AG09309 (cell line): ENCODE measurements around the gene CFAP251.

ENCODE experiments used
- DNase-seq: peaks from one replicate; pipeline ENCODE4 v3.0.0-alpha.2; 2010; ENCODE audit warnings: low read depth
- H3K4me3 ChIP-seq: 2 replicates; pipeline ENCODE4 v1.5.1; 2011; ENCODE audit warnings: mild to moderate bottlenecking, low read depth, low read length, moderate library complexity; ENCODE audit not compliant: control insufficient read depth
- TF ChIP-seq, protein P1 (sequence below): IDR thresholded peaks from 2 replicates; pipeline ENCODE4 v1.5.1; 2011; ENCODE audit warnings: mild to moderate bottlenecking, low read depth, low read length, inconsistent platforms; ENCODE audit not compliant: insufficient read depth, control insufficient read depth; ENCODE audit errors: missing control alignments

The CFAP251 gene

DNA sequence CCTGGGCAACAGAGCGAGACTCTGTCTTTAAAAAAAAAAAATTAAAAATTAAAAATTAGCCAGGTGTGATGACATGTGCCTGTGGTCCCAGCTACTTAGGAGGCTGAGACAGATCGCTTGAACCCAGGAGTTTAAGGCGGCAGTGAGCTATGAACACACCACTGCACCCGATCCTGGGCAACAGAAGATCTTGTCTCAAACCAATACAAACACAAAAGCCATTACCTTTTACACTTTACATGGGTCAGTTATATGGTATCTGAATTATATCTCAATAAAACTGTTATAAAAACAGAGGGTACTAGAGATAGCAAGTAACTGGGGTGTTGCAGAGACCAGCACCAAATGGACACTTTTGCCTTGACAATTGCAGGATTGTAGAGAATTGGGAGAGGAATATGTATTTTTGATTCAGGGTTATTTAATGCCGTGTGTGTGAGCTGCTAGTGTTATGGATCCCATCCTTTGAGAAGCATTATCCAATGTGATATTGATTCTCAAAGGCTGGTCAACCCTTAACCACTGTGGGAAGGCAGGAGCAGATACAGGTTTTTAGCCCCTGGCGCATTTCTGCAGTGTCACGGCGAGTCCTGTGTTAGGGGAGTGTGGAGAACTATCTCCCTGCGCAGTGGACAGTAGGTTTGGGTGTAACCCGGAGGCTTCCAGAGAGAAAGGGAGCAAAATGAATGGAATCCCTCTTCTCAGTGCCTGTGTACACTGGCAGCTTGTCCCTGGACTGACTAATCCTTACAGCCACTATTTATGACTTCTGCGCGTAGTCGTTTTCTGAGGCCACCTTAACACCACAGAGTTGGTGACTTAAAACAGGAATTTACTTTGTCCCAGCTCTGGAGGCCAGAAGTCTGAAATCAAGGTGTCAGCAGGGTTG is 25.5 kb upstream of the CFAP251 start:
- H3K4me3 ChIP-seq = no peak overlapping the region
- no peak for DNase-seq
- TF ChIP-seq, protein P1, sequence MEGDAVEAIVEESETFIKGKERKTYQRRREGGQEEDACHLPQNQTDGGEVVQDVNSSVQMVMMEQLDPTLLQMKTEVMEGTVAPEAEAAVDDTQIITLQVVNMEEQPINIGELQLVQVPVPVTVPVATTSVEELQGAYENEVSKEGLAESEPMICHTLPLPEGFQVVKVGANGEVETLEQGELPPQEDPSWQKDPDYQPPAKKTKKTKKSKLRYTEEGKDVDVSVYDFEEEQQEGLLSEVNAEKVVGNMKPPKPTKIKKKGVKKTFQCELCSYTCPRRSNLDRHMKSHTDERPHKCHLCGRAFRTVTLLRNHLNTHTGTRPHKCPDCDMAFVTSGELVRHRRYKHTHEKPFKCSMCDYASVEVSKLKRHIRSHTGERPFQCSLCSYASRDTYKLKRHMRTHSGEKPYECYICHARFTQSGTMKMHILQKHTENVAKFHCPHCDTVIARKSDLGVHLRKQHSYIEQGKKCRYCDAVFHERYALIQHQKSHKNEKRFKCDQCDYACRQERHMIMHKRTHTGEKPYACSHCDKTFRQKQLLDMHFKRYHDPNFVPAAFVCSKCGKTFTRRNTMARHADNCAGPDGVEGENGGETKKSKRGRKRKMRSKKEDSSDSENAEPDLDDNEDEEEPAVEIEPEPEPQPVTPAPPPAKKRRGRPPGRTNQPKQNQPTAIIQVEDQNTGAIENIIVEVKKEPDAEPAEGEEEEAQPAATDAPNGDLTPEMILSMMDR = no peak

DNA sequence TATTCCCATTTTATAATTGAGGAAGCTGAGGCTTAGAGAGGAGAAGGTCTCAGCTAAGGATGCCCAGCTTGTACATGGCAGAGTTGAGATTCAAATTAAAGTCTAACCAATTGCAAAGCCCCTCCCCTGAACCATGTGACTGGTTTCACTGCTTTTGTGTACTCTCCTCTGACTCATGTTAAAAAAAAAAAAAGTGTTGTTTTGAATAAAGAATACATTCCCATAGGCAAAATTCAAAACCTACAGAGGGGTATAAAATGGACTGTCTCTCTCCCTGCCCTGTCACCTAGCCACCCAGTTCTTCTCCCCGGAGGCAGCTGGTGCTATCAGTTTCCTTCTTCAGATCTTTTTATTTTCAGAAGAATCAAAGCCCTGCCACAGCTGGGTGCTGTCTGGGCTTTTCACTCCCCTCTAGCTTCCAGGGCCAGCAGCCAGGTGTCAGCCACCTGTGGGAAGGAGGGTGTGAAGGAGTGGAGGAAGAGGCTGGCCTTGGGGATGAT is 24.4 kb upstream of the CFAP251 start:
- no peak overlapping the region for H3K4me3 ChIP-seq
- TF ChIP-seq, protein P1 = no peak
- DNase-seq = no peak

DNA sequence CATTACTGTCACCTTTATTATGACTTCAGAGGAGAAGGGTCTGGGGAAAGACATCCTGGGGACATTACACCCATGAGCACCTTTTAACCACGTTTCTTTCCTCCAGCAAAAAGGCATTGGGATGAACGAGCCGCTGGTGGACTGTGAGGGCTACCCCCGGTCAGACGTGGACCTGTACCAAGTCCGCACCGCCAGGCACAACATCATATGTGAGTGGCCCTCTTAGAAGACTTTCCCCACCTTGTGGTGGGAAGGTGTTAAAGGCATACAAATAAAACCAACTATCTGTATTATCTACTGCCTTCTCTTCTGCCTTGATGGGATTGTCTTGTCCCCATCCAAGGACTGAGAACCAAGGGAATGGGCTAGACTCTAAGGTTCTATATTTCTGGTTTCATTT is 23.8 kb upstream of the CFAP251 start:
- DNase-seq = no peak
- TF ChIP-seq, protein P1 = peak; percentile 13
- no peak overlapping the region for H3K4me3 ChIP-seq

DNA sequence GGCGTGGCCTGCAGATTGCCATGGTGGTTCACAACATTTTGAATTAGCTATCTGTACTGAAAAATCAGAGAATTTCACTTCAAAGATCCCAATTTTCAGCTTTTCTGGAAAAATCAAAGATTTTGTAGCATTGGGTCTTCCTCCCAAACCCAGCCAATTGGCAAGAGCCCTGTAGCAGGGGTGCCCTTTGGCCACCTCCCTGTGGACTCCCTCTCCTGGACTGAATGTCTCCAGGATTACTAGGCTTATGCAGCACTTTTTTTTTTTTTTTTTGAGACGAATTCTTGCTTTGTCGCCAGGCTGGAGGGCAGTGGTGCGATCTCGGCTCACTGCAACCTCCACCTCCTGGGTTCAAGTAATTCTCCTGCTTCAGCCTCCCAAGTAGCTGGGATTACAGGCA is 20.1 kb upstream of the CFAP251 start:
- no peak for DNase-seq
- TF ChIP-seq, protein P1 = no peak
- no peak overlapping the region for H3K4me3 ChIP-seq

DNA sequence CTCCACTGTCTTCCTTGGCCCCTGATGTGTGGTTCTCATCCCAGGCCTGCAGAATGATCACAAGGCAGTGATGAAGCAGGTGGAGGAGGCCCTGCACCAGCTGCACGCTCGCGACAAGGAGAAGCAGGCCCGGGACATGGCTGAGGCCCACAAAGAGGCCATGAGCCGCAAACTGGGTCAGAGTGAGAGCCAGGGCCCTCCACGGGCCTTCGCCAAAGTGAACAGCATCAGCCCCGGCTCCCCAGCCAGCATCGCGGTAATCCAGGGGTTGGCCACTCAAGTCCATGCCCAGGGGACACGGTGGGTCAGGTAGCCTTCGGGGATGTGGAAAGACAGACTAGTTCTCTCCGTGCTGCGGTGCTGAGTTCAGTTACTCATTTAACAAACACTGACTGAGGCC is 18.8 kb upstream of the CFAP251 start:
- H3K4me3 ChIP-seq = no peak overlapping the region
- DNase-seq = no peak
- TF ChIP-seq, protein P1 = no peak

DNA sequence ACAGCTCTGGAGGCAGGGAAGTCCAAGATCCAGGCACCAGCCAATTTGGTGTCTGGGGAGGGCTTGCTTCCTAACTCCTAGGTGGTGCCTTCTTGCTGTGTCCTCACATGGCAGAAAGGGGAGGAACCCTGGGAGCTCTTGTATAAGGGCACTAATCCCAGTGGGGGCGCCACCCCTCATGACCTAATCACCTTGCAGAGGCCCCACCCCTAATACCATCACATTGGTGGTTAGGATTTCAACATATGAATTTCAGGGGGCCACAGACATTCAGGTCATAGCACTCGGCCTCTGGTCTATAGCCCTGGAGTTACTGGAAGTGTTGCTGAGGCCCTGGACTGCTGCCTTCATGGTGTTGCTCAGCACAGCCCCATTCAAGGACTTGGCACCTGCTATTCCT is 15.2 kb upstream of the CFAP251 start:
- TF ChIP-seq, protein P1 = no peak
- H3K4me3 ChIP-seq = no peak overlapping the region
- no peak for DNase-seq
